ENCODE data around the gene KLHL20. TPM values are rescaled to one million over a fixed set of nuclear protein-coding genes. Genes with fewer than 3 reads are reported as not detected.

KLHL20 gene
- total and polyA plus RNA-seq, 2 of the 8 experiments (the other 6 are each of a cell fraction or from before 2014, with no cell fraction given), result 4.9 to 12.3 TPM

- no peak for TF ChIP-seq SIRT6 (IDR thresholded peaks at IDR 0.05; ENCODE audit: low read length)
- no peak for TF ChIP-seq TAF1 (IDR thresholded peaks at IDR 0.05; ENCODE audit: low read depth, low read length)
Observed at GRCh38 chr1:173827611-173828010, 112.8 kb downstream of the KLHL20 start (continued).

All from H1 (cell line).